Mesothelial cell of epicardium (in vitro differentiated cells): Measurements from ENCODE around the gene RUFY4. TPM values are rescaled to one million over a fixed set of nuclear protein-coding genes. Genes with fewer than 3 reads are reported as not detected.
"Not testable (repeated sequence)": the region's sequence is repeated elsewhere in the genome, so short reads cannot be mapped to it uniquely, and the experiment has no call there.

Experiments used
- DNase-seq, 2 experiments: peaks; one replicate each; pipeline ENCODE4 v3.0.0; 2021; ENCODE audit warnings: low spot score in 2 of 2; ENCODE audit not compliant: unreplicated experiment in 2 of 2
- H3K27ac Mint-ChIP-seq: 2 replicates; pipeline ENCODE4 v1.8.0; 2021; ENCODE audit warnings: mixed read lengths
- H3K27me3 Mint-ChIP-seq: 2 replicates; pipeline ENCODE4 v1.8.0; 2021; ENCODE audit warnings: low read depth, mixed read lengths
- H3K36me3 Mint-ChIP-seq: 2 replicates; pipeline ENCODE4 v1.8.0; 2021; ENCODE audit warnings: mixed read lengths
- H3K4me1 Mint-ChIP-seq: 2 replicates; pipeline ENCODE4 v1.8.0; 2021; ENCODE audit warnings: mixed read lengths
- H3K4me3 Mint-ChIP-seq: 2 replicates; pipeline ENCODE4 v1.8.0; 2021; ENCODE audit warnings: mild to moderate bottlenecking, moderate library complexity, mixed read lengths
- H3K9me3 Mint-ChIP-seq: 2 replicates; pipeline ENCODE4 v1.8.0; 2021; ENCODE audit warnings: mixed read lengths
- CTCF ChIP-seq: fragments of 200-600 bp; sonication (generic); IDR thresholded peaks from one replicate; pipeline ENCODE4 v1.5.0; 2021; ENCODE audit warnings: antibody characterized with exemption; ENCODE audit not compliant: unreplicated experiment
- total RNA-seq: library from RNA; stranded (reverse); gene quantifications from 3 replicates; pipeline ENCODE4 v1.2.1, GENCODE V29; 2021

The RUFY4 gene
- total RNA-seq, 1 donor from 2014 or later, result not detected

DNA sequence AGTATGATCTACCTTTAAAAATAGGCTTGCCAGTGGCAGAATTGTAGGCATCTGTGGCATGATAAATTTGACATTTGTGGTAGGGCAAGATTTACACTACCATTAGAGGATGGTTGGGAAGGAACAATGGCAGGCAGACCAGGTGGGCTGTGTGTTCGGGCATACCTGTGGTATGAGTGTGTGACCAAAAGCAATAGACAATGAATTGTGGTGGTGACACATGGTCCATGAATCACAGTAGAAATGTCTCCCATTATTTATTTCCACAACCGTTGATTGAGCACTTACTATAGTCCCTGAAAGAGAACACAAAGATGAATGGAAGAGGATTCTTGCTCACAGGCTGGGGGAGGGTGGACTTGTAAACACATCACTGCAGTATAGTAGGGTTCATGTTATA is 29.9 kb upstream of the RUFY4 start:
- Mint-ChIP-seq H3K4me3 (no peak overlapping the region), H3K27me3 (peaks cover 83% of the 10 kb centered on the region), H3K9me3 (no peaks in the 10 kb centered on the region), H3K4me1 (peaks cover 4% of the 10 kb centered on the region), H3K36me3 (no peaks in the 10 kb centered on the region), H3K27ac (no peak overlapping the region)
- DNase-seq, result no peak
- no peak for TF ChIP-seq CTCF

DNA sequence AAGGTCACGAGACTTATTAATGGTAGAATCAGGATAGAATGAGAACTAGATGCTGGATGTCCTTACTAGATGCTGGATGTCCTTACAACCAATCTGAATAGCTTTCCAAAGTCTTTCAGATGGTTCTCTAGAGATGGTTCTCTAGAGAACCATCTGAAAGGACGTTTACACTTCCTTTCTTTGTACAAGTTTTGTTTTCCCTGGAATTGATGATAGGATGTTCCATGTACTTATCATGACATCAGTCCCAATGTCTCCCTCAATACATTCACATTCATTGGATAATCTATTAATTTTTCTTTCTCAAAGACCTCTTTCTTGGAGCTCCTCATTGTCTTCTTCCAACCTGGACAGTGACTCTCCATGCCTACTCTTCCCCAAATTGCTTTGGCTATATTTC is 28.2 kb upstream of the RUFY4 start:
- TF ChIP-seq CTCF, result no peak
- Mint-ChIP-seq H3K4me3 (no peak overlapping the region), H3K36me3 (no peaks in the 10 kb centered on the region), H3K27me3 (peaks cover 82% of the 10 kb centered on the region), H3K27ac (no peak overlapping the region), H3K9me3 (peaks cover 8% of the 10 kb centered on the region), H3K4me1 (no peaks in the 10 kb centered on the region)
- DNase-seq, result no peak

- peaks cover 8% of the 10 kb centered on the region for H3K9me3 Mint-ChIP-seq
- H3K4me1 Mint-ChIP-seq, result no peaks in the 10 kb centered on the region
- H3K4me3 Mint-ChIP-seq, result no peak overlapping the region
- TF ChIP-seq CTCF, result no peak
- H3K27ac Mint-ChIP-seq, result no peak overlapping the region
- H3K27me3 Mint-ChIP-seq, result peaks cover 79% of the 10 kb centered on the region
- H3K36me3 Mint-ChIP-seq, result no peaks in the 10 kb centered on the region
- DNase-seq, result no peak
Observed at GRCh38 chr2:218041302-218042168, 27.5 kb upstream of the RUFY4 start.

DNA sequence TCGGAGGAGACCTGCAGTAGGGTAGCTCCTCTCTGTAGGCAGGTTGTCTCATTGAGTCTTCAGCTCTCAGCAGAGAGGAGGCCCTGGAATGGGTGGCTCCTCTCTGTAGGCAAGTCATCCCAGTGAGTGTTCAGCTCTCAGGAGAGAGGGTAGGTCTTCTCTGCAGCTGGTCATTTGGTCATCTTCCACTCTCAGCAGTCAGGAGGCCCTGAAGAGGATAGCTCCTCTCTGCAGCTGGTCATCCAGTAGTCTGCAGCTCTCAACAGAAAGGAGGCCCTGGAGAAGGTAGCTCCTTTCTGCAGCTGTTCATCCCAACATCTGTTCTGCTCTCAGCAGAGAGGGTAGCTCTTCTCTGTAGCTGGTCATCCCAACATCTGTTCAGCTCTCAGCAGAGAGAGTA is 26.0 kb upstream of the RUFY4 start:
- TF ChIP-seq CTCF, result no peak

DNA sequence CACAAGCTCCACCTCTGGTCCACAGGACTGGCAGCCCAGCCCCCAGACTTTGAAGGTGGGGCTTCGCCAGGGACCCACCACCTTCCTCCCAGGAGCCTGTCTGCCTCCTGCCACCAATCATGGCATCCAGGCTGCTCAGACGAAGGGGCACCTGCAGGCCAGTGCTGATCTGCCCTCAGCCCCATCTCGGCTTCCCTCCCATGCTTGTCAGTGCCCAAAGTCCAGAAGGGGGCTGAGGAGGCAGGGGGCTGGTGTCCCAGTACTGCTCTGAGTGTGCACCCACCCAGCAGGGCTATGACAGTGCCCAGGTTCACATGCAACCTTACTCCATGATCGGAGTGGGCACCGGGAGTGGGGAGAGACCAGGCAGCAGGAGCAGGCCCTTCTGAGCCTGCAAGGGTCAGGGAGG is 25.3 kb upstream of the RUFY4 start:
- Mint-ChIP-seq H3K4me1 (no peaks in the 10 kb centered on the region), H3K9me3 (peaks cover 9% of the 10 kb centered on the region), H3K27me3 (peaks cover 70% of the 10 kb centered on the region), H3K27ac (no peak overlapping the region), H3K4me3 (no peak overlapping the region), H3K36me3 (no peaks in the 10 kb centered on the region)
- no peak for TF ChIP-seq CTCF
- DNase-seq, result no peak

More for the DNA sequence above, 26.0 kb upstream of the RUFY4 start:
- Mint-ChIP-seq H3K4me1 (no peaks in the 10 kb centered on the region), H3K27ac (no peak overlapping the region), H3K9me3 (peaks cover 8% of the 10 kb centered on the region), H3K27me3 (peaks cover 69% of the 10 kb centered on the region), H3K36me3 (no peaks in the 10 kb centered on the region), H3K4me3 (no peak overlapping the region)
- DNase-seq, result peak in 1 of 2 experiments; percentile 27

GRCh38 chr2:218044599-218044998 is 24.5 kb upstream of the RUFY4 start:
- H3K9me3 Mint-ChIP-seq, result peaks cover 12% of the 10 kb centered on the region
- H3K27me3 Mint-ChIP-seq, result peaks cover 64% of the 10 kb centered on the region
- H3K4me1 Mint-ChIP-seq, H3K36me3 Mint-ChIP-seq, H3K4me3 Mint-ChIP-seq, DNase-seq, H3K27ac Mint-ChIP-seq: not testable (repeated sequence)
